Activated CD4-positive, alpha-beta T cell treated with anti-CD3 and anti-CD28 coated beads, Interleukin-10, Interleukin-2, amounts not matched to agents 100 ng/mL and 50 ng/mL, durations not matched to agents 16 hours and 8 hours (primary cell): ENCODE data around the gene SOX15.
"Not testable (repeated sequence)": the region's sequence is repeated elsewhere in the genome, so short reads cannot be mapped to it uniquely, and the experiment has no call there.

Experiments used
- DNase-seq: peaks from one replicate; pipeline ENCODE4 v3.0.0-alpha.2; 2020

The SOX15 gene

DNA sequence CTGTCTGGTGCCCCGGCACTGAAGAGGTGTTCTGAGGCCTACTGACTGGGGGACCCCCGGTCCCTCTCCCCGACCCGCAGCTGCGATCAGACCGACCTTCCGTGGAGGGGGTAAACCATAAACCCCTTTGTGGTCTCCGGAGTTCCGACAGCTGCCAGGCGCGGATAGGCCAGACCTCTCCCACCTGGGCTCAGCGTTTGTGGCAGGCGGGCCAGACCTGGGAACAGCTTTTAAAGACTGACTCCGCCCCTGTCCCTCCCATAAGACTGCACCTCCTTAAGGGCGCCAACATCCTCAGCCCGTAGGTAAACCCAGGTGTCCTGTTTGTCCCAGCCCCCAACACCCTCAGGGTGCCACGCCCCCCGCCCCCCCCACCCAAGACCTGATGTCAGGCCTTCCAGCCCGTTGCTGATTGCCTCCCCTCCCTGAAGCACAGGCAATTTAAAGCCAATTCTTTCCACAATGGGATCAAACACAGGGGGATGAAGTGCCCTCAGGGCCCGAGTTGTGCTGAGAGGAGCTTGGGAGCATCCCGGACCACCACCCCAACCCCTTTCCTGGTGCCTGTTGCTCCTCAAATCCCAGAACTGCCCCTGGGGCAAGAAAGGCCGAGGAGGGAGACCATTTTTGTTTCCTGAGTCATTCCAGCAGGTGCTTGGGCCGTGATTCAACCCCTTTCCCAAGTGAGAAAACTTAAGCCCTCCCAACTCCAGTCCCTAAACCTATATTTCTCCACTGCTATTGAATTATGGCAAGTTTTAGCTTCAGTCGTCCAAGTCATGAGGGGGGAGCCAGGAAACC lies at the start of gene SOX15:
SOX15 (minus strand) TSS at position 204 of the 801 bp plus-strand sequence. CDS start 418 bp downstream, outside the sequence.
- no peak for DNase-seq

DNA sequence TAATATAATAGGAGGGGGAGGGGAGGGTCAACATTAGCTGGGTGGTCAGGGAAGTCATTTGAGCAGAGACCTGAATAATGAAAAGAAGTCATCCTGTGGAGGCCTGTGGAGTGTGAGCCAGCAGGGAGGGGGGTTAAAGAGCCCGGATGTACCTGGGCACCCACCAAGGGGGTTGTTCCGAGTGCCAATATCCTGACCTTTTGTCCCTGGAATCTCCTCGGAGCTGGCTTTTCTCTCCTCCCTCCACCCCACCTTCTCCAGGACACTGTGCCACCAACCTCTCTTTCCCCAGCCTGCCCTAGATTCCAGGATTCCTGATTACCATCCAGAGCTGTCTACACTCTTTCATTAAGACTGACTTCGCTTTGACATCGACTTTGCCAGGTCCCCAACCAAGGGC lies 46.3 kb upstream of the SOX15 start:
- DNase-seq: no peak

DNA sequence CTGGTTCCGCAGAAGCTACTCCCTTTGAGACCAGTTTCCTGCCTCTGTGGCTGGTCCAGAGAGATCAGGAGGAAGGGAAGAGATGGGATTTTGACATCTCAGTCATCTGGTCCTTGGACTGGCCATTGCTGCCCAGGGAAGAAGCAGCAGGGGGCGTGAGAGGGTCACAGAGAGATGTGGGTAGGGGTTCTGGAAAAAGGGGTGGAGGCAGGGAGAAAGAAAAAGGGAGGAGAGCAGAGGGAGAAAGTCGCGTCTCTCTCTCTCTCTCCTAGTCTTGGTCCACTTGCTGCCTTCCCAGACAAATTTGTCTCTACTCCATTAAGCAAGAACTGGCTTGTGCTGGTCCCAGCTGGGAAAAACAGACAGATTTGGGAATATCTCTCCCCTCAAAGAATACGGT lies 44.5 kb upstream of the SOX15 start:
- DNase-seq: no peak

DNA sequence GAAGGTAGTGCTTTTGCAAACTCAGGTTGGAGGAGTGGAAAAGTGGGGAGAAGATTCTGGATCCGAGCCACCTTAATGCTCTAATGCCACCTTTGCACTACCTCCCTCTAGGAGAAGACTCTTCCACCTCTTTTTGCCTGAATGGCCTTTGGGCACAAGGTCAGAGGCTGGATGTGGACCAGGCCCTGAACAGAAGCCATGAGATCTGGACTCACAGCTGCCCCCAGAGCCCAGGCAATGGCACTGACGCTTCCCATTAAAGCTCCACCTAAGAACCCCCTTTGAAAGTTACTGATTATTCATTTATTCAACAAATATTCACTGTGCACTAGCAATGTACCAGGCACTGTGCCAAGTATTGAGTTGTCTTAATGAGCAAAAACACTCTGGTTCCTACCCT lies 43.2 kb upstream of the SOX15 start:
- no peak for DNase-seq

DNA sequence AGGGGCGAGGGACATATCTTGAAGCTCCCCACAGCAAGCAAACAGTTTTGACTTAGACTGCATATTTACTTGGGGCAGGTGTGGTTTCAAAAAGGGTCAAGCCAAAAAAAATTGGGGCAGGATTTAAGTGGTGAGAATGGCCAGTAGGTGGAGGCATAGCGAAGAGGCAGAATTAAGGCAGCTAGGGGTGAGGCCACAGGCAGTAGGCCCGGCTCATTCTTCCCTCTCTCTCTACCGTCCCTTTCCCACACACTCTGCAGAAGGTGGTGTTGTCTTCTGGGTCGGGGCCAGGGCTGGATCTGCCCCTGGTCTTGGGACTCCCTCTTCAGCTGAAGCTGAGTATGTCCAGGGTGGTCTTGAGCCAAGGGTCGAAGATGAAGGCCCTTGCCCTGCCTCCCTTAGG lies 42.6 kb upstream of the SOX15 start:
- DNase-seq: peak; percentile 61

DNA sequence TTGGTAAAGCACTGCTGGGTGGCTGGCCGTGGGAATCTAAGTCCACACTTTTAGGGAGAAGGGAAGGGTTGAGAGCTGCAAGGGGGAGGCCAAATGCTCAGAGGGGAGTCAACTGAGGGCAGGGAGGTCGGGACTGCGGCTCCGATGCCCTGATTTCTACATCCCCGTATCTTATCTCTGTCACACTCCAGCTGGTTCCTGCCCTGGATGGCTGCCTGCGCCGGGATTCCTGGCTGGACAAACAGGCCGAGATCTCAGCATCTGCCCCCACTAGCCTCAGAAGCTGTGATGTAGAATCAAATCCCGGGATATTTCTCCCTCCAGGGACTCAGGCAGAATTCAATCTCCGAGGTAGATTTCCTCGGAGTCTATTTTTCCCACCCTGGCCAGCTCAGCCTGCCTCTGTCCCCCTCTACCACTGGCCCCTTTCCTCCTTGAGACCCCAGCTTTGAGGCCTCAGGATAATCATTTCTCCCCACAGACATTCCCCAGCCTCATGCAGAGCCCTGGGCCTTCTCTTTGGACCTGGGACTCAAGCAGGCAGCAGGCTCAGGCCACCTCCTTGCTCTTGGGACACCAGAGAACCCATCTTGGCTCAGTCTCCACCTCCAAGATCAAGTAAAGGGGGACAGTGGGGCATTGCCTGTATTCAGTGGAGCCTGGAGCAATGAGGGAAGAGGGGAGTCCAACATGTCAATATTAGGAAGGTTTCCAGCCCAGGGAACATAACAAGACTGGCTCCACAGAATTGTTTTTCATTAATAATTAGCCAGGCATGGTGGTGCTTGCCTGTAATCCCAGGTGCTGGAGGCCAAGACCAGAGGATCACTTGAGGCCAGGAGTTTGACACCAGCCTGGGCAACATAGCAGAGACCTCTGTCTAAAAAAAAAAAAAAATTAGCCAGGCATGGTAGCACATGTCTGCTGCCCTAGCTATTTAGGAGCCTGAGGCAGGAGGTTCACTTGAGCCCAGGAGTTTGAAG lies 41.8 kb upstream of the SOX15 start:
- DNase-seq: no peak

DNA sequence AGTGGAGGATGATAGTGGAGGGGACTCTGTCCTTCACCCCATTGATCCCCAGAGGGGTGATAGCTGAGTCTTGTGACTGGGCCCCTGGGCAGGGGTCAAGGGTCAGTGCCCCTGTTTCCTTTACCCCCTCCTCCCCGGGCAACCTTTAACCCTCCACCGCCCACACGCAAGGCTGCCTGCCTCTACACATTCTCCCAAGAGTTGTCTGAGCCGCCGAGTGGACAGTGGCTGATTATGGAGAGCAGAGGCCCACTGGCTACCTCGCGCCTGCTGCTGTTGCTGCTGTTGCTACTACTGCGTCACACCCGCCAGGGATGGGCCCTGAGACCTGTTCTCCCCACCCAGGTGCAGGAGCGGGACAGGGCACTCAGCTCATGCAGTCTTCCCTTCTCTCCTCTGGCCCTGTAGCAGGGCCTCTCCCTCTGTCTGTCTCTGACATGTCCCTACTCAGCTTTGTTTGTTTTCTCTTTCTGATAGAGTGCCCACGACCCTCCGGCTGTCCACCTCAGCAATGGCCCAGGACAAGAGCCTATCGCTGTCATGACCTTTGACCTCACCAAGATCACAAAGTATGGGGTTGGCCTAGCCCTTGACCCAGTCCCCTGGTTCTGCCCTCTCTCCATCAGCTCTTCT lies 40.2 kb upstream of the SOX15 start, which contains the start of gene SHBG:
SHBG (plus strand) TSS at position 197 of the 633 bp plus-strand sequence; CDS start at position 235, 38 bp downstream.
- no peak for DNase-seq

DNA sequence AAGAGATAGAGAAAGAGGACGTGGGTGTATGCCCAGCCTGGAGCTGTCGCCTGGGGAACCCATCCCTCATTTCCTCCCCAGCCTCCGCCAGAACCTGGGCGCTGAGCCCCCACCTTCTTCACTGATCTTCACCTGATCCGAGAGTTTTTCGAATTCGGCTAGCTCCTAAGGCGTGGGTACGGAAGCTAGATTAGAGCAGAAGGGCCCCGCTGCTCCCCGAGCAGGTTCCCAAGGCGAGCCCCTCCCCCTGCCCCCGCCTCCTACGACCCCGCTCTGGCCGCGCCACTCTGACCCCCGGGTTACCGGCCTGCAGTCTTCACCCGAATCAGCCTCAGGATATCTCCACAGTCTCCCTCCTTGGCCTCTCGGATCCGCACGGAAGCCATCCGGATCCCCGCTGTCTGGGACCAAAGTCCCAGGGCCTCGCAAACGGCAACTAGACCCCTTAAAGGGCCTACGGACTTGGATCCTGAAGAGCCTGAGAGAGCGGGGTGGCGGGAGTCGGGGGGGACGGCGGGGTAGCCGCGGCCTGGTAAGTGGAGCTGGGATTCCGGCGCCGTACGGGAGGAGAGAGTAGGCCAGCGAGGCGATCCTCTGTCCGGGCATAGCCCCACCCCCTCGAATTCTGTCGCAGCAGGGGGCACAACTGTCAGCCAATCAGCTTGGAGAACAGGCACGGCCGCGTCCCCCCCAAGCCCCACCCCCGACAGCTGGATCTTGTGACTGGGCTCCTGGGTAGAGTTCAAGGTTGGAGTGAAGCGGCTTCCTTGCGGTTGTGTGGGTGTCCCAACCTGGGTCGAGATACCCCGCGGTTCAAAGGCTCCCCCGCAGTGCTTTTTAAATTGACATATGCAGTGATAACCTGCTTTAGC lies 37.6 kb upstream of the SOX15 start, which contains the start of gene SAT2:
SAT2 (minus strand) TSS at position 572 of the 872 bp plus-strand sequence; CDS start at position 386, 186 bp downstream.
- peak; percentile 93 for DNase-seq

DNA sequence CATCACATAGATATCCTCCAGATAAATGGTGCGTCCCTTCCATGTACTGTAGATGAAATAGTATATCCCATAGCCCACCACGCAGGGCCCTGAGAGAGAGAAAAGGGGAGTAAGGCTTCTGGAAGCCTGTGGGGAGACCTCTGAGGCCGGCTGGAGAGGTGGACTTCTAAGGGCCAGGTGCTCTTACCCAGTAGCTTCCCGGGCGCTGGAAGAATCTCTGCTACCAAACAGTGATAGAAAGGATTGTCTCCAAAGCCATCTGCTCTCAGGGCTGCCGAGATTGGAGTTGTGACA lies 37.0 kb upstream of the SOX15 start:
- no peak for DNase-seq

DNA sequence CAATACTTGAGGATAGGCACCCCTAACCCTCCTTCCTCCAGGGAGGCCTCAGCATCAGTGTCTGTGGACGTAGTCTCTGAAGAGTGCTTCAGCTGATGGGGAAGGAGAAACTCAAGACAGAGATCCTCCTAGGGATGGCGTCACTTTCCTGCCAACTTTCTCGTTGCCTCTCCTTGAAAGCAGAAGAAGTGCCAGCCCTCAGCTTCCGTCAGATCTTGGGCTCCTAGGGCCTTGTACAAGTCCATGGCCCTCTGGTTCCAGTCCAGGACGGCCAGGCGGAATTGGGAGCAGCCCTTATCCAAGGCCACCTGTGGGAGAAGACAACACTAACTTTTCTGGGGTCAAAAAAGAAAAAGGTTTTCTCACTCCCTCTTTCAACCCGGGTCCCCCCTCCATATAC lies 36.4 kb upstream of the SOX15 start:
- no peak for DNase-seq

DNA sequence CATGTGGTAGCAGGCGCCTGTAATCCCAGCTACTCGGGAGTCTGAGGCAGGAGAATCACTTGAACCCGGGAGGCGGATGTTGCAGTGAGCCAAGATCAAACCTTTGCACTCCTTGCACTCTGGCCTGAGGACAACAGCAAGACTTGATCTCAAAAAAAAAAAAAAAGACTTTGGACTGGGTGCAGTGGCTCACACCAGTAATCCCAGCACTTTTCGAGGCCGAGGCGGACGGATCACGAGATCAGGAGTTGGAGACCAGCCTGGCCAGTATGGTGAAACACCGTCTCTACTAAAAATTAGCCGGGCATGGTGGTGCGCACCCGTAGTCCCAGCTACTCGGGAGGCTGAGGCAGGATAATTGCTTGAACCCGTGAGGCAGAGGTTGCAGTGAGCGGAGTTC lies 35.9 kb upstream of the SOX15 start:
- not testable (repeated sequence) for DNase-seq

DNA sequence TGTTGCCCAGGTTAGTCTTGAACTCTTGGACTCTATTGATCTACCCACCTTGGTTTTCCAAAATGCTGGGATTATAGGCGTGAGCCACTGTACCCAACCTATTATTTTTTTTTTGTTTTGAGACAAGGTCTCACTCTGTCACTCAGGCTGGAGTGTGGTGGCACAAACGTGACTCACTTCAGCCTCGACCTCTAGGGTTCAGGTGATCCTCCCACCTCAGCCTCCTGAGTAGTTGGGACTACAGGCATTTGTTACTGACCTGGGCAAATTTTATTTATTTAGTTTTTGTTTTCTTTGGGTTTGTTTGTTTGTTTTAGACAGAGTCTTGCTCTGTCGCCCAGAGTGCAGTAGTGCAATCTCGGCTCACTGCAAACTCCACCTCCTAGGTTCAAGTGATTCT lies 33.8 kb upstream of the SOX15 start:
- no peak for DNase-seq

DNA sequence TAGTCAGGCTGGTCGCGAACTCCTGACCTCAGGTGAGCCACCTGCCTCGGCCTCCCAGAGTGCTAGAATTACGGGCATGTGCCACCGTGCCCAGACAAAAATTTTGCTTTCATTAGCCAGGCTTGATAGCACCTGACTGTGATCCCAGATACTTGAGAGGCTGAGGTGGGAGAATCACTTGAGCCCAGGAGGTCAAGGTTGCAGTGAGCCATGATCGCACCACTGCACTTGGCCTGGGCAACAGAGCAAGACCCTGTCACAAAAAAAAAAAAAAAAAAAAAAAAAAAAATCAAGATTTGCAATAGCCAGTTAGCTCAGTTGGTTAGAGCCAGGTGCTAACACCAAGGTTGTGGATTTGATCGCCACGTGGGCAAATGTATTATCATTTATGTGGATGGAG lies 30.9 kb upstream of the SOX15 start:
- no peak for DNase-seq

DNA sequence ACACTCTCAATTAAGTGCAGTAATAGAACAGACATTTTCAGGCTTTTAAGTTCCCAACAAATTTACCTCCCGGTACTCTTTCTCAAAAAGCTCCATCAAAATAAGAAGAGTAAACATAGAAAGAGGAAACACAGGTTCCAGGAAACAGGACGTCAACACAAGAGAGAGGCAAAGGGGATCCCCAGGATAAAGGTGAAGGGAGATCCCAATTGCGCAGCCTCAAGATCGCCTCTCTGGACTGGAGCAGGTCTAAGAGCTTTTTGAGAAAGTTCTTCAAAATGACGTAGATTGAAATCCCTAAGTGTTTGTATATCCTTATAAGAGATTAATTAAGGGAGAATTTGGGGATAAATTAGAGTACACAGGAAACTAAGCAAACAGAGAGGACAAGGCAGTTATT lies 28.7 kb upstream of the SOX15 start:
- no peak for DNase-seq

DNA sequence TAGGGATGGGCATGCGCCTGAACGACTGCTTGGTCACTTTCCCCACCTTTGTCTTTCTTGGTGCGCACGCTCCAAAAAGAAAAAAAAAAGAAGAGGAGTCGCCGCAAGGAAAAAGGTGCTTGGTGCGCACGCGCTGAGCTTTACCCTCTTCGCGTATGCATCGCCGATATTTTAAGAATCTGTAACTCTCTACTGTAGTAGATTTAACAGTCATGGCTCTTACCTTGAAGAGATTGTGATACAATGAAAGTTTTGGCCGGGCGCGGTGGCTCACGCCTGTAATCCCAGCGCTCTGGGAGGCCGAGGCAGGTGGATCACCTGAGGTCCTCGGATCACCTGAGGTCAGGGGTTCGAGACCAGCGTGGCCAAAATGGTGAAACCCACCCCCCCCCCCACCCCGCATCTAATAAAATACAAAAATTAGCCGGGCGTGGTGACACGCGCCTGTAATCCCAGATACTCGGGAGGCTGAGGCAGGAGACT lies 25.4 kb upstream of the SOX15 start:
- DNase-seq: no peak

DNA sequence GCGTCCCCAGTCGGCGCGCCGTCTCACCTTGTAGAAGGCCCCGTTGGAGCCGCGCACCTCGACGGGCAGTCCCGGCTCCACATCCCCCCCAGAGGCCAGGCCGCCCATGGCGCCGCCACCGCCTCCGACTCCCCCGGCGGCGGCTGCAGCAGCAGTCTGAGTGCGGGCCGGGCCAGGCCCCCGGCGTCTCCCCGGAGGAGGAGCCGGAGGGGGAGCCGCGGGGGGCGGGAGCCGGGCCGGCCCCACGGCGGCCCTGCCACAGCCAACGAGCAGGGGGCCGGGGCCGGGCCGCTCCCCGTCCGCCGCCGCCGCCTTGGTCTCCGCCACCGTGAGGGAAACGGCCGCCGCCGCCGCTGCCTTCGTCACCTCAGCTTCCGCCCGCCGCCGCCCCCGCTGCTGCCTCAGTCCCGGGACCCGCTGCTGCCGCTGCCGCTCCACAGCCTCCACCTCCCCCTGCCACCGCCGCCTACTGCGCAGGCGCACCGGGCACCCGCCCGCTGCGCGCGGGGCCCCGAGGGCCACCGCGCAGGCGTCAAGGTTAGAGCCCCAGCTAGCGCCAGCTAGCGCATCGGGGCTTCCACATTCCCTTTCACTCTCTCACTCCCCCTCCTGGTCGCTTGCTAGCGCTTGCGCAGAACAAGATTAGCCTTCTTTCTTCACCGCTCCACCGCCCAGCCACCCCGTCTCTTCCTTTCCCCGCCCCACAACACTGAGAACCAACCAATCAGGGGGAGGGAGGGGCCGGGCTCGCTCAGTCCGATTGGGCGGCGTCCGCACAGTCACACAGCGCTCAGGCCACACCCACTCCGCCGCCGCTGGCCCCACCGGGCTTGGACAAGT lies 24.8 kb upstream of the SOX15 start, which contains the start of gene FXR2:
FXR2 (minus strand) TSS at position 473 of the 840 bp plus-strand sequence; CDS start at position 108, 365 bp downstream.
- DNase-seq: peak; percentile 100

DNA sequence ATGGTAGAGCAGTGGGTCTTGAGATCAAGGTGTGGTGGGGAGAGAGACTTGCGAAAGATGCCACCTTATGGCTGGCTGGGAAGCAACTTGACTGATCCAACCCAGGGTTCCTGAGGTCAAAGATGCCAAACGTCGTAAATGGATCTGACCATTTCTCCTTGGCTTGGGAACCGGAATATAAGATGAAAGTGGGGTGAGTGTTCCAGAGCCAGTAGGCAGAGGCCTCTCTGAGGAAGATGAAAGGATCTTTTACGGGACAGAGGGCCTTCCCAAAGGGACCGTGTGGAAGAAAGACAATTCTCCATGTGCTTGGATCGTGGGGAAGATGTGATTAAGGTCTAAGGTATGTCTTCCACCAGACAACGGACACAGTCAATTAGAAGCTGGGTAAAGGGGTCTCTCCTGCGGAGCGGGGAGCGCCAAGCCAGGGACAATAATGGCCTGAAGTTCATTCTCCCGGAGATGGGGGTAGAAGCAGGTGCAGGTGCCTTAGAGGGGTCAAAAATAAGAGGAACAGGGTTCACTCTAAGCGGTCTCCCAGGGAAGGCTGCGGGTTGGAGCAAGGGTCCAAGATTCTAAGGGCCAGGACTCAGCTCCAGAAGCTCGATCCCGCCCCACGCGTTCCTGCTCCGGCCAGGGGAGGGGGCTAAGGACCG lies 24.0 kb upstream of the SOX15 start:
- DNase-seq: peak; percentile 25

DNA sequence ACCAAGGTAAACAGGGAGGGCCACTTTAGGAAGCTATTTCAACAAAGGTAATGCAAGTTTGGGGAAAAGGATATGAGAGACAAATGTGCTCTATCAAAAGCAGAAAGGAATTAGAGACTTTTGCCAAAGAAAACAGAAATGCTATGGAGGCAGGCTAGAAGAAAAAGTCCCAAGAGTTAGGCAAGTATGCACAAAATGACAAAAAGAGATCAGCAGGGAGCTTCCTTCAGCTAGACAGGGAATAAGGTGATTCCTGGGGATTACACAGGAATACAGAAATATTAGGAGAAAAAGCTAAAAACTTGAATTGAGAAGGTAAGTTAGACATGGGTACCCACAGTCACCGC lies 22.4 kb upstream of the SOX15 start:
- DNase-seq: no peak

DNA sequence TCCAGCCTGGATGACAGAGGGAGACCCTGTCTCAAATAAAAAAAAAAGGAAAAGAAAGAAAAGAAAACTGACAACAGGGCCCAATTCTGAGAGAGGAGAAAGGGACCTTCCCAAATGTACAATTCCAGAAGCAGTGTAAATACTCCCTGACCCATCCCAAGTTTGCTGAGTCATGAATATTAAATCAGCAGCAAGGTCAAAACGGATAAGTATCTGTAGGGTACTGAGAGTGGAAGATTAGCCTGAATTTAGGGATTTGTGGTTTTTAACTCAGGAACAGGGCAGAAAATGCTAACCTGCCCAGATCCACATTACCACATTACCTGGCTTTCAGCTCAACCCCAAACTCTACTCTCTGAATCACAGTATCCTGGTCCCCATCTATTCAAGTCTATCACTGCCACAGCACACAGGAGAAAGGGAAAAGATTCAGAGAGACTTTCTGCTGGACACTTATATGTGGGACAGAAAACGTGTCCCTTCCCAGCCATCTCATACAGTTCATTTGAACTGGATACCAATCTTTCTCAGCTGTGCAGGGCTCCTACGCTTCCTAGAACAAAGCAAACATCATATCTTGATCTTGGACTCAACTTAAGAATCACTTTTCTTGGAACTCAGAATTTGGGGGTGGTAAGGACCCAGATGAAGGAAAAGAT lies 21.9 kb upstream of the SOX15 start:
- DNase-seq: no peak

DNA sequence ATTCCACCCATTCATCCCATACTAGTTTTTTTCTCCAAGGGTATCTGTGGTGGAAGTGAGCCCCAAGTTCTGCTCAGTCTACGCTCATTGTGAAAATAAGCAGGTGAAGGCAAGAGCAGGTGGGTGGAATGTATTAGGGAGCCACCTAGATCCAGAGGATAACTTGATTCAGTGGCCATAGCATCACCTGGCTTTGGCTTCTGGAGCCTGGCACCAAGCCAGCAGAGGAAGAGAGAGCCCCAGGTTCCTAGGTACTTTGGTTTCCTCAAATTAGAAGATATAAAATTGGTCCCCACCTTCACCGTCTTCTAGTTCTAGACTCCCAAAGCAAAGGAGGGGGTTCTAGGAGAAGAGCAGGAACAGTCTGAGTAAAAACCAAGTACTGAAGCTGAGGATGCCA lies 20.7 kb upstream of the SOX15 start:
- no peak for DNase-seq
